MM.1S (cell line): ENCODE data around the gene ENO3.
A peak's percentile ranks its signal among the peaks of the same experiment; 100 is the strongest.

Experiments
- DNase-seq: peaks from one replicate; pipeline ENCODE4 v3.0.0-alpha.2; 2015
- H2AFZ ChIP-seq: fragments of 300-600 bp; sonication (generic); 2 replicates; pipeline ENCODE4 v1.6.0; 2016; ENCODE audit warnings: antibody characterized with exemption, low read length
- H3F3A ChIP-seq: fragments of 300-600 bp; sonication (generic); 2 replicates; pipeline ENCODE4 v1.6.1; 2016; ENCODE audit warnings: mild to moderate bottlenecking, antibody characterized with exemption, low read length, moderate library complexity, mixed read lengths; ENCODE audit not compliant: insufficient read depth
- H3K27ac ChIP-seq: fragments of 300-600 bp; sonication (generic); 2 replicates; pipeline ENCODE4 v1.5.1; 2016; ENCODE audit warnings: mild to moderate bottlenecking, low read length
- H3K27me3 ChIP-seq: fragments of 300-600 bp; sonication (generic); replicated peaks from 2 replicates; pipeline ENCODE4 v1.6.0; 2016; ENCODE audit warnings: low read length; ENCODE audit not compliant: insufficient read depth
- H3K36me3 ChIP-seq: fragments of 300-600 bp; sonication (generic); replicated peaks from 2 replicates; pipeline ENCODE4 v1.6.1; 2016; ENCODE audit warnings: mild to moderate bottlenecking, low read length, mixed read lengths; ENCODE audit not compliant: insufficient read depth
- H3K4me1 ChIP-seq: fragments of 300-600 bp; sonication (generic); 2 replicates; pipeline ENCODE4 v1.6.1; 2016; ENCODE audit warnings: low read length, mixed read lengths
- H3K4me2 ChIP-seq: fragments of 300-600 bp; sonication (generic); 2 replicates; pipeline ENCODE4 v1.6.0; 2016; ENCODE audit warnings: low read depth, low read length
- H3K4me3 ChIP-seq: fragments of 300-600 bp; sonication (generic); 2 replicates; pipeline ENCODE4 v1.5.1; 2016; ENCODE audit warnings: low read length, mixed read lengths
- H3K79me2 ChIP-seq: fragments of 300-600 bp; sonication (generic); 2 replicates; pipeline ENCODE4 v1.6.1; 2016; ENCODE audit warnings: mixed run types, low read length, mixed read lengths
- H3K9ac ChIP-seq: fragments of 300-600 bp; sonication (generic); 2 replicates; pipeline ENCODE4 v1.6.1; 2016; ENCODE audit warnings: low read length, mixed read lengths
- H3K9me2 ChIP-seq: fragments of 300-600 bp; sonication (generic); replicated peaks from 2 replicates; pipeline ENCODE4 v1.6.1; 2016; ENCODE audit warnings: mild to moderate bottlenecking, low read length, mixed read lengths; ENCODE audit not compliant: insufficient read depth
- H3K9me3 ChIP-seq: fragments of 300-600 bp; sonication (generic); replicated peaks from 2 replicates; pipeline ENCODE4 v1.6.1; 2016; ENCODE audit warnings: mild to moderate bottlenecking, low read length, mixed read lengths; ENCODE audit not compliant: insufficient read depth
- H4K20me1 ChIP-seq: fragments of 300-600 bp; sonication (generic); 2 replicates; pipeline ENCODE4 v1.6.1; 2016; ENCODE audit warnings: mild to moderate bottlenecking, low read length, moderate library complexity, mixed read lengths; ENCODE audit not compliant: insufficient read depth
- EZH2 ChIP-seq: fragments of 300-600 bp; sonication (generic); optimal IDR thresholded peaks from 2 replicates; pipeline ENCODE3; 2017; ENCODE audit warnings: low read depth, mild to moderate bottlenecking, antibody characterized with exemption, low read length, mixed read lengths
- EZH2phosphoT487 ChIP-seq: fragments of 300-600 bp; sonication (generic); IDR thresholded peaks from 2 replicates; pipeline ENCODE4 v1.6.1; 2018; ENCODE audit warnings: antibody characterized with exemption, low read length
- TF ChIP-seq, protein P1 (sequence below): fragments of 300-600 bp; sonication (generic); IDR thresholded peaks from 2 replicates; pipeline ENCODE4 v1.5.1; 2016; ENCODE audit warnings: antibody characterized with exemption, low read length, mixed read lengths

ENO3 gene

GRCh38 chr17:4978726-4979125 is 27.8 kb downstream of the ENO3 start:
- Histone ChIP-seq H3K36me3 (no peaks in the 10 kb centered on the region), H3K27ac (no peak overlapping the region), H3K9me3 (no peaks in the 10 kb centered on the region), H3K4me3 (no peak overlapping the region), H3K4me1 (no peaks in the 10 kb centered on the region), H3K27me3 (no peaks in the 10 kb centered on the region), H3K4me2 (no peak overlapping the region), H3K79me2 (no peaks in the 10 kb centered on the region), H4K20me1 (no peaks in the 10 kb centered on the region), H3F3A (no peaks in the 10 kb centered on the region), H2AFZ (no peak overlapping the region), H3K9me2 (no peaks in the 10 kb centered on the region), H3K9ac (no peak overlapping the region)
- TF ChIP-seq EZH2phosphoT487 = no peak
- no peak for TF ChIP-seq EZH2
- TF ChIP-seq, protein P1, sequence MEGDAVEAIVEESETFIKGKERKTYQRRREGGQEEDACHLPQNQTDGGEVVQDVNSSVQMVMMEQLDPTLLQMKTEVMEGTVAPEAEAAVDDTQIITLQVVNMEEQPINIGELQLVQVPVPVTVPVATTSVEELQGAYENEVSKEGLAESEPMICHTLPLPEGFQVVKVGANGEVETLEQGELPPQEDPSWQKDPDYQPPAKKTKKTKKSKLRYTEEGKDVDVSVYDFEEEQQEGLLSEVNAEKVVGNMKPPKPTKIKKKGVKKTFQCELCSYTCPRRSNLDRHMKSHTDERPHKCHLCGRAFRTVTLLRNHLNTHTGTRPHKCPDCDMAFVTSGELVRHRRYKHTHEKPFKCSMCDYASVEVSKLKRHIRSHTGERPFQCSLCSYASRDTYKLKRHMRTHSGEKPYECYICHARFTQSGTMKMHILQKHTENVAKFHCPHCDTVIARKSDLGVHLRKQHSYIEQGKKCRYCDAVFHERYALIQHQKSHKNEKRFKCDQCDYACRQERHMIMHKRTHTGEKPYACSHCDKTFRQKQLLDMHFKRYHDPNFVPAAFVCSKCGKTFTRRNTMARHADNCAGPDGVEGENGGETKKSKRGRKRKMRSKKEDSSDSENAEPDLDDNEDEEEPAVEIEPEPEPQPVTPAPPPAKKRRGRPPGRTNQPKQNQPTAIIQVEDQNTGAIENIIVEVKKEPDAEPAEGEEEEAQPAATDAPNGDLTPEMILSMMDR = no peak
- DNase-seq = no peak

GRCh38 chr17:4980644-4981216 is 29.8 kb downstream of the ENO3 start:
- H2AFZ ChIP-seq = no peak overlapping the region
- peaks cover 1% of the 10 kb centered on the region; the same call in 1 of the 2 replicates for H3K79me2 ChIP-seq
- TF ChIP-seq, protein P1 = peak; percentile 78
- no peak for TF ChIP-seq EZH2phosphoT487
- H3K9me3 ChIP-seq = no peaks in the 10 kb centered on the region
- no peaks in the 10 kb centered on the region for H3K27me3 ChIP-seq
- no peaks in the 10 kb centered on the region for H3K36me3 ChIP-seq
- peak; percentile 58 for DNase-seq
- H3F3A ChIP-seq = no peaks in the 10 kb centered on the region
- no peak overlapping the region for H3K4me3 ChIP-seq
- H3K9me2 ChIP-seq = no peaks in the 10 kb centered on the region
- H3K4me2 ChIP-seq = no peak overlapping the region
- 0 out of 2 replicates have a peak, but pooled peaks cover under 1% of the 10 kb centered on the region for H3K4me1 ChIP-seq
- H4K20me1 ChIP-seq = no peaks in the 10 kb centered on the region
- no peak overlapping the region for H3K9ac ChIP-seq
- no peak overlapping the region for H3K27ac ChIP-seq

DNA sequence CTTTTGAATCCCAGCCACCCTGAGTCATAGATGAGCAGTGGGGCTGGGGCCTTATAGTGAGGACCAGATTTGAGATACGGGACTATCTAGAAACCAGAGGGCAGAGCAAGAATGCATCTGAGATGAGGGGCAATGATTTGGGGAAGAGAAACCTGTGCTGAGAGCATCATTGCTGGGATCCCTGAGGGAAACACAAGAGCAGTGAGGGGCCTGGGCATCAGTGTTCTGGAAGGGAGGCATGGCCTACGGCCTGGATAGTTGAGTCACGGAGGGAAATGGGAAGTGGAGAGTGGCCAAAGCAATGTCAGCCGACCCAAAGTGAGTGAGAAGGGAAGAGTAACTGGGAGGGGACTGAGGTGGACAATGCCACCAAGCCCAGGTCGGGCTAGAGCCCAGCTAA is 31.4 kb downstream of the ENO3 start:
- H3K4me3 ChIP-seq = no peak overlapping the region
- H3K9me2 ChIP-seq = no peaks in the 10 kb centered on the region
- no peak overlapping the region for H2AFZ ChIP-seq
- no peak for DNase-seq
- no peak overlapping the region for H3K9ac ChIP-seq
- peaks cover 10% of the 10 kb centered on the region; the same call in 1 of the 2 replicates for H3K4me1 ChIP-seq
- no peaks in the 10 kb centered on the region for H3F3A ChIP-seq
- peaks cover 14% of the 10 kb centered on the region; the same call in 1 of the 2 replicates for H3K79me2 ChIP-seq
- no peak overlapping the region for H3K27ac ChIP-seq
- H3K27me3 ChIP-seq = no peaks in the 10 kb centered on the region
- no peaks in the 10 kb centered on the region for H4K20me1 ChIP-seq
- no peaks in the 10 kb centered on the region for H3K36me3 ChIP-seq
- H3K4me2 ChIP-seq = no peak overlapping the region
- H3K9me3 ChIP-seq = no peaks in the 10 kb centered on the region
- no peak for TF ChIP-seq EZH2
- TF ChIP-seq, protein P1 = no peak
- TF ChIP-seq EZH2phosphoT487 = no peak
